ENCODE data around the gene PCNX1.

DNA sequence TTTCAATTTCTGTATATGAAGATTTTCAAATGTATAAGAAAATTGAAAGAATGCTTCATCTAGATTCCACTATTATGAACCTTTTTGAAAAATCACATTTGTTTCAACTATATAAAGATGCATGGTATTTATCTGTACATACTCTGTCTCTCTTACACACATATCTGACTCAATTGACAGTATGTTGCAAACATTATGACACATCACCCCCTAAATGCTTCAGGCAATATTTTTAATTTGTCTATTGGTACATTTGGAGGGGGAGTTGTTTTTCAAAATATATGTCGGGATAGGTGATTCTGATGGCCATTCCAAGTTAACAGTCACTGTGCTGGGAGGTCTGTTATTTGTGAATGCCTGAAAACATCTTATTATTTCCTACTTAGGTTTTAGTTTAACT, 14.4 kb downstream of the PCNX1 start:
- TF ChIP-seq, protein P1, sequence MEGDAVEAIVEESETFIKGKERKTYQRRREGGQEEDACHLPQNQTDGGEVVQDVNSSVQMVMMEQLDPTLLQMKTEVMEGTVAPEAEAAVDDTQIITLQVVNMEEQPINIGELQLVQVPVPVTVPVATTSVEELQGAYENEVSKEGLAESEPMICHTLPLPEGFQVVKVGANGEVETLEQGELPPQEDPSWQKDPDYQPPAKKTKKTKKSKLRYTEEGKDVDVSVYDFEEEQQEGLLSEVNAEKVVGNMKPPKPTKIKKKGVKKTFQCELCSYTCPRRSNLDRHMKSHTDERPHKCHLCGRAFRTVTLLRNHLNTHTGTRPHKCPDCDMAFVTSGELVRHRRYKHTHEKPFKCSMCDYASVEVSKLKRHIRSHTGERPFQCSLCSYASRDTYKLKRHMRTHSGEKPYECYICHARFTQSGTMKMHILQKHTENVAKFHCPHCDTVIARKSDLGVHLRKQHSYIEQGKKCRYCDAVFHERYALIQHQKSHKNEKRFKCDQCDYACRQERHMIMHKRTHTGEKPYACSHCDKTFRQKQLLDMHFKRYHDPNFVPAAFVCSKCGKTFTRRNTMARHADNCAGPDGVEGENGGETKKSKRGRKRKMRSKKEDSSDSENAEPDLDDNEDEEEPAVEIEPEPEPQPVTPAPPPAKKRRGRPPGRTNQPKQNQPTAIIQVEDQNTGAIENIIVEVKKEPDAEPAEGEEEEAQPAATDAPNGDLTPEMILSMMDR (IDR thresholded peaks at IDR 0.05) = no peak
- no peak for TF ChIP-seq POLR2A (IDR thresholded peaks at IDR 0.05)
